Middle frontal gyrus (tissue), 1 donor: ENCODE results near the gene NUP205.

ENCODE experiments used
- DNase-seq: peaks from one replicate; pipeline ENCODE4 v3.0.0-alpha.2; 2015; ENCODE audit warnings: low spot score; ENCODE audit errors: extremely low spot score

Gene NUP205

GRCh38 chr7:135550196-135550595, 7.5 kb upstream of the NUP205 start:
- no peak for DNase-seq

- no peak for DNase-seq
Observed at GRCh38 chr7:135552148-135552547, 5.6 kb upstream of the NUP205 start.

GRCh38 chr7:135553346-135553745, 4.4 kb upstream of the NUP205 start:
- no peak for DNase-seq

GRCh38 chr7:135558337-135558767, 635 bp downstream of the NUP205 start:
- peak; percentile 48 for DNase-seq

- DNase-seq = no peak
Observed at GRCh38 chr7:135558881-135559280, 1.2 kb downstream of the NUP205 start.

GRCh38 chr7:135560631-135561030, 2.9 kb downstream of the NUP205 start:
- DNase-seq = no peak

- no peak for DNase-seq
Observed at GRCh38 chr7:135562720-135563119, 5.0 kb downstream of the NUP205 start.

GRCh38 chr7:135571834-135572233, 14.1 kb downstream of the NUP205 start:
- no peak for DNase-seq

GRCh38 chr7:135573541-135573940, 15.8 kb downstream of the NUP205 start:
- DNase-seq = no peak

GRCh38 chr7:135575296-135575695, 17.6 kb downstream of the NUP205 start:
- DNase-seq = no peak

- no peak for DNase-seq
Observed at GRCh38 chr7:135578569-135578968, 20.9 kb downstream of the NUP205 start.

- no peak for DNase-seq
Observed at GRCh38 chr7:135584362-135585353, 26.9 kb downstream of the NUP205 start.

- no peak for DNase-seq
Observed at GRCh38 chr7:135597181-135597925, 39.6 kb downstream of the NUP205 start.

- no peak for DNase-seq
Observed at GRCh38 chr7:135597926-135598305, 40.2 kb downstream of the NUP205 start.

GRCh38 chr7:135599471-135599870, 41.8 kb downstream of the NUP205 start:
- DNase-seq = no peak

GRCh38 chr7:135600226-135600625, 42.5 kb downstream of the NUP205 start:
- no peak for DNase-seq

- no peak for DNase-seq
Observed at GRCh38 chr7:135601182-135601581, 43.5 kb downstream of the NUP205 start.

GRCh38 chr7:135602304-135602703, 44.6 kb downstream of the NUP205 start:
- no peak for DNase-seq

GRCh38 chr7:135616136-135616535, 58.4 kb downstream of the NUP205 start:
- no peak for DNase-seq

GRCh38 chr7:135617781-135618180, 60.1 kb downstream of the NUP205 start:
- no peak for DNase-seq

- no peak for DNase-seq
Observed at GRCh38 chr7:135618510-135618909, 60.8 kb downstream of the NUP205 start.

- DNase-seq = no peak
Observed at GRCh38 chr7:135620447-135620846, 62.7 kb downstream of the NUP205 start.
